ENCODE results near the gene OSER1. TPM values are rescaled to one million over a fixed set of nuclear protein-coding genes. Genes with fewer than 3 reads are reported as not detected.

Gene OSER1
- total and polyA plus RNA-seq, 9 of the 15 experiments (the other 6 are each of a cell fraction or from before 2014, with no cell fraction given) = 15.5 to 57.3 (median 19.9) TPM

DNA sequence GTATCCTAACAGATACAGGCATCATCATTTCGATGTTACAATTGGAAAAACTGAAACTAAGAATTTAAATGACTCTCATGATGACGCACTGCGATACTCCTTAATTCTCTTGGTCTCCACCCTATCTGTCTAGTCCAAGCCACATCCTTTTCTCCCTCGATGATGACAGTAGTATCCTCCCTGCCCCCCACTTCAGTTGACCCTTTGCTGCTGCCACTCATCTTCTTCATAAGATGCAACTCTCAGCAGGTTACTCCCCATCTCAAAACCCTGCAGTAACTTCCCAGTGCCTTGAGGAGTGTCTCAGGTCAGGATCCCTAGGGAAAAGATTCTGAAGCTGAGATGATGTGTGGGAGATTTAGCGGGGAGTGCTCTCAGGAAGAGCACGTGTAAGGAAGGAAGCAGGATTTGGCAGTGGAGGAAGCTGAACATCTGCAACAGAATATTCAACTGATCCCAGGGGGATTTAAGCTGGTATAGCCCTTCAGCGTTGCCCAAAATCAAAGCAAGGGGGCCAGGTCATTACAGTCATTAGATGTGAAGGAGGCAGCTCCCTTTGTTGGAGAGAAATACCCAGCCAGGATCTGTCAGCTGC, 39.7 kb downstream of the OSER1 start:
- no peaks in the 10 kb centered on the region for H3K9me3 ChIP-seq (replicated peaks; ENCODE audit: control insufficient read depth, insufficient read depth, low read depth, low read length)
- H3K4me3 ChIP-seq = no peak overlapping the region
- no TSS peak for BruUV-seq (replicated peaks)
- H3K79me2 ChIP-seq (ENCODE audit: control insufficient read depth, insufficient read depth, low read length) = no peaks in the 10 kb centered on the region
- TF ChIP-seq THAP7 (CRISPR knock-in tag; IDR thresholded peaks at IDR 0.05) = no peak
- TF ChIP-seq ZNF280B (CRISPR knock-in tag; IDR thresholded peaks at IDR 0.05) = no peak
- no peak for TF ChIP-seq PHTF2 (CRISPR knock-in tag; IDR thresholded peaks at IDR 0.05)
- TF ChIP-seq ARID1B (IDR thresholded peaks at IDR 0.05) = no peak
- TF ChIP-seq RBM15 (IDR thresholded peaks at IDR 0.05; ENCODE audit: insufficient read depth, low read length) = no peak
- no peak for TF ChIP-seq MTF1 (CRISPR knock-in tag; IDR thresholded peaks at IDR 0.05; ENCODE audit: borderline replicate concordance)
- no peak for TF ChIP-seq PYGO2 (tag; IDR thresholded peaks at IDR 0.05)
- TF ChIP-seq CBFB (CRISPR knock-in tag; IDR thresholded peaks at IDR 0.05) = no peak
- no peak for TF ChIP-seq UBTF (IDR thresholded peaks at IDR 0.05; ENCODE audit: borderline replicate concordance in 1 of 2, low read depth in 2 of 2, low read length in 2 of 2)
- no peak for TF ChIP-seq EGR1 (conservative IDR thresholded peaks at IDR 0.05)
- no peak for TF ChIP-seq SOX6 (IDR thresholded peaks at IDR 0.05)
- TF ChIP-seq FUS (optimal IDR thresholded peaks at IDR 0.05; ENCODE audit: low read depth, low read length) = no peak
- TF ChIP-seq SMARCB1 (IDR thresholded peaks at IDR 0.05; ENCODE audit: insufficient read length, low read depth) = no peak
- TF ChIP-seq HDAC8 (tag; IDR thresholded peaks at IDR 0.05) = no peak
- TF ChIP-seq SMARCE1 (IDR thresholded peaks at IDR 0.05) = no peak
- TF ChIP-seq SMAD4 (CRISPR knock-in tag; conservative IDR thresholded peaks at IDR 0.05) = no peak
- CTCF ChIA-PET (ENCODE audit: low intra/inter-chr PET ratio) = no interaction called here
- peaks cover 0 to 2% of the 10 kb centered on the region in 2 experiments; a peak in 1 of 5 replicates for H3K4me1 ChIP-seq (replicated peaks in 1 of 2; ENCODE audit: control insufficient read depth in 2 of 2, insufficient read depth in 2 of 2, low read length in 2 of 2)
- no peak for DNase-seq (ENCODE audit: extremely low read depth in 1 of 4, low spot score in 3 of 4)
- peaks cover 22 to 41% of the 10 kb centered on the region in 2 experiments; a peak in 4 of 5 replicates for H3K27me3 ChIP-seq (ENCODE audit: control insufficient read depth in 2 of 2, insufficient read depth in 2 of 2, low read length in 2 of 2)
- H3K9ac ChIP-seq (ENCODE audit: insufficient read depth in 1 of 2, low read depth in 2 of 2, low read length in 2 of 2) = no peak overlapping the region
- WGBS (ENCODE audit: insufficient coverage, low coverage, missing lambda C conversion rate) = 0% methylated on average over 7 of the region's 7 CpGs
- H3K9me1 ChIP-seq (ENCODE audit: control insufficient read depth, insufficient read depth, low read length) = no peaks in the 10 kb centered on the region
- in situ Hi-C loops (cut with MboI) = no loop called here
- POLR2A ChIA-PET = interaction anchor here (1.4 kb wide), 1 partner anchor 8 kb away, joined by 3 read pairs; no protein-coding TSS in a partner anchor
- H2AFZ ChIP-seq (ENCODE audit: low read depth, low read length) = no peak overlapping the region
- ATAC-seq = no peak
- intact Hi-C loops (cut with micrococcal nuclease) = no loop called here
- H3K4me2 ChIP-seq (ENCODE audit: insufficient read depth, low read length) = no peak overlapping the region
- no peaks in the 10 kb centered on the region for H4K20me1 ChIP-seq (replicated peaks; ENCODE audit: control insufficient read depth, insufficient read depth, low read length)
- H3K27ac ChIP-seq (ENCODE audit: extremely low read depth, low read depth, low read length) = no peak overlapping the region
- H3K36me3 ChIP-seq (ENCODE audit: control insufficient read depth, insufficient read depth, low read length) = no peaks in the 10 kb centered on the region
- FAIRE-seq = no peak
